Measurements from ENCODE around the gene PVALEF.

The PVALEF gene

DNA sequence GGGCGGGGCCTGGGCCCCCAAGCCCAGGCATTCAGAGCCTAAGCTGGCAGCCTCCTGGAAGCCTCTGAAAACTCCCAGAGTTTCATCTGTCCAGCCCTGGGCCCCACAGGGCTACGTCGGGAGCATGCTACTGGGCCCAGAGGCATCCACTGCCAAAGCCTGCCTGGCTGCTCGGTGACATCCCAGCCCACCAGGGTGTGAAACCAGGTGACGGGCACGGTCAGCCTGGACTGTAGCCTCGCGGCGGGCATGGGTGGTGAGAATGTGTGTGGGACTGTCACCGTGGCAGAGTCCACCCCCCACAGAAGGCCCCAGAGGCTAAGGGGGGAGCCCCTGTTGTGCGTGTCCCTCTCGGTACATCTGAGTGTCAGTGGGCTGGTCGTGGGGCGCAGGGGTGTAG is 26.3 kb downstream of the PVALEF start:
- TF ChIP-seq TAF1 (IDR thresholded peaks at IDR 0.05; ENCODE audit: low read depth) (no peak), TCF12 (IDR thresholded peaks at IDR 0.05; ENCODE audit: low read depth) (no peak), YY1 (IDR thresholded peaks at IDR 0.05; ENCODE audit: low read depth) (no peak), EP300 (IDR thresholded peaks at IDR 0.05; ENCODE audit: borderline replicate concordance) (no peak), NFIC (IDR thresholded peaks at IDR 0.05) (no peak), ZBTB7A (IDR thresholded peaks at IDR 0.05; ENCODE audit: low read depth) (no peak), EGR1 (IDR thresholded peaks at IDR 0.05) (no peak), RAD21 (IDR thresholded peaks at IDR 0.05; ENCODE audit: low read depth) (no peak), CREB1 (IDR thresholded peaks at IDR 0.05; ENCODE audit: low read depth) (no peak), CEBPB (IDR thresholded peaks at IDR 0.05) (no peak), FOXM1 (IDR thresholded peaks at IDR 0.05; ENCODE audit: borderline replicate concordance, low read depth) (no peak), TEAD4 (IDR thresholded peaks at IDR 0.05) (no peak)
- TF ChIP-seq, protein P1, sequence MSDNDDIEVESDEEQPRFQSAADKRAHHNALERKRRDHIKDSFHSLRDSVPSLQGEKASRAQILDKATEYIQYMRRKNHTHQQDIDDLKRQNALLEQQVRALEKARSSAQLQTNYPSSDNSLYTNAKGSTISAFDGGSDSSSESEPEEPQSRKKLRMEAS (IDR thresholded peaks at IDR 0.05), result no peak
- TF ChIP-seq, protein P2, sequence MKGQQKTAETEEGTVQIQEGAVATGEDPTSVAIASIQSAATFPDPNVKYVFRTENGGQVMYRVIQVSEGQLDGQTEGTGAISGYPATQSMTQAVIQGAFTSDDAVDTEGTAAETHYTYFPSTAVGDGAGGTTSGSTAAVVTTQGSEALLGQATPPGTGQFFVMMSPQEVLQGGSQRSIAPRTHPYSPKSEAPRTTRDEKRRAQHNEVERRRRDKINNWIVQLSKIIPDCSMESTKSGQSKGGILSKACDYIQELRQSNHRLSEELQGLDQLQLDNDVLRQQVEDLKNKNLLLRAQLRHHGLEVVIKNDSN (IDR thresholded peaks at IDR 0.05), result no peak
- TF ChIP-seq, protein P3, sequence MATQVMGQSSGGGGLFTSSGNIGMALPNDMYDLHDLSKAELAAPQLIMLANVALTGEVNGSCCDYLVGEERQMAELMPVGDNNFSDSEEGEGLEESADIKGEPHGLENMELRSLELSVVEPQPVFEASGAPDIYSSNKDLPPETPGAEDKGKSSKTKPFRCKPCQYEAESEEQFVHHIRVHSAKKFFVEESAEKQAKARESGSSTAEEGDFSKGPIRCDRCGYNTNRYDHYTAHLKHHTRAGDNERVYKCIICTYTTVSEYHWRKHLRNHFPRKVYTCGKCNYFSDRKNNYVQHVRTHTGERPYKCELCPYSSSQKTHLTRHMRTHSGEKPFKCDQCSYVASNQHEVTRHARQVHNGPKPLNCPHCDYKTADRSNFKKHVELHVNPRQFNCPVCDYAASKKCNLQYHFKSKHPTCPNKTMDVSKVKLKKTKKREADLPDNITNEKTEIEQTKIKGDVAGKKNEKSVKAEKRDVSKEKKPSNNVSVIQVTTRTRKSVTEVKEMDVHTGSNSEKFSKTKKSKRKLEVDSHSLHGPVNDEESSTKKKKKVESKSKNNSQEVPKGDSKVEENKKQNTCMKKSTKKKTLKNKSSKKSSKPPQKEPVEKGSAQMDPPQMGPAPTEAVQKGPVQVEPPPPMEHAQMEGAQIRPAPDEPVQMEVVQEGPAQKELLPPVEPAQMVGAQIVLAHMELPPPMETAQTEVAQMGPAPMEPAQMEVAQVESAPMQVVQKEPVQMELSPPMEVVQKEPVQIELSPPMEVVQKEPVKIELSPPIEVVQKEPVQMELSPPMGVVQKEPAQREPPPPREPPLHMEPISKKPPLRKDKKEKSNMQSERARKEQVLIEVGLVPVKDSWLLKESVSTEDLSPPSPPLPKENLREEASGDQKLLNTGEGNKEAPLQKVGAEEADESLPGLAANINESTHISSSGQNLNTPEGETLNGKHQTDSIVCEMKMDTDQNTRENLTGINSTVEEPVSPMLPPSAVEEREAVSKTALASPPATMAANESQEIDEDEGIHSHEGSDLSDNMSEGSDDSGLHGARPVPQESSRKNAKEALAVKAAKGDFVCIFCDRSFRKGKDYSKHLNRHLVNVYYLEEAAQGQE (IDR thresholded peaks at IDR 0.05; ENCODE audit: low read depth), result no peak

DNA sequence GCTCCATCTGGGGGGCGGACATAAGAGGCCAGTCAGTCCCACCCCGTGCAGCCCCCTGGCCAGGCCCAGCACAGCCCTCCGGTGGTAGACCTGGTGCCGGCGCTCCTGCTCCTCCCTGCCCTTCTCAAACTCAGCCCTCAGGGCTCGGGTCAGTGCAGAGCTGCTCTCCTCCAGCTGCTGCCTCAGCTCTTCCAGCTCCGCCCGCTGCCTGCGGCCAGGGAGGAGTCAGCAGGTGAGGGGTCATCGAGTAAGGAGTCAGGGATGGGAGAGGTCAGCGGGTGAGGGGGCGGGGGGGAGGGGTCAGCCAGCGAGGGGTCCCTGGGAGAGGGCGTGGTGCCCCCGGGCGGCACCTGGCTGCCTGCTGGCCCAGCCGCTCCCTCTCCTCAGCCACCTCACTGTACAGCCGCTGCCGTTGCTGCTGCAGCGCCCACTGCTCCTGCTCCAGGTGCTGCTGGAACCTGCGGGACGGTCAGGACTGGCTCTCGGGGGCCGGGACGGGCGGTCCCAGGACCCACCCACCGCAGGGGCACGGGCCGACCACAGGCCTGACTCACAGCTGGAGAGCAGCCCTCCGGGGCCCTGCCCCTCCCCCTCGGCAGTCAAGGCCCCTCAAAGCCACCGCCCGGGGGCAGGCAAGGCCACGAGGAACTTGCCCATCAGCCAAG is 27.2 kb downstream of the PVALEF start:
- TF ChIP-seq RAD21 (IDR thresholded peaks at IDR 0.05; ENCODE audit: low read depth), result no peak
- TF ChIP-seq FOXM1 (IDR thresholded peaks at IDR 0.05; ENCODE audit: borderline replicate concordance, low read depth), result no peak
- TF ChIP-seq TEAD4 (IDR thresholded peaks at IDR 0.05), result no peak
- no peak for TF ChIP-seq CEBPB (IDR thresholded peaks at IDR 0.05)
- TF ChIP-seq, protein P2 (IDR thresholded peaks at IDR 0.05), result no peak
- TF ChIP-seq, protein P1 (IDR thresholded peaks at IDR 0.05), result no peak
- no peak for TF ChIP-seq NFIC (IDR thresholded peaks at IDR 0.05)
- no peak for TF ChIP-seq EP300 (IDR thresholded peaks at IDR 0.05; ENCODE audit: borderline replicate concordance)
- TF ChIP-seq ZBTB7A (IDR thresholded peaks at IDR 0.05; ENCODE audit: low read depth), result no peak
- TF ChIP-seq TAF1 (IDR thresholded peaks at IDR 0.05; ENCODE audit: low read depth), result no peak
- TF ChIP-seq CREB1 (IDR thresholded peaks at IDR 0.05; ENCODE audit: low read depth), result no peak
- TF ChIP-seq EGR1 (IDR thresholded peaks at IDR 0.05), result no peak
- no peak for TF ChIP-seq TCF12 (IDR thresholded peaks at IDR 0.05; ENCODE audit: low read depth)

DNA sequence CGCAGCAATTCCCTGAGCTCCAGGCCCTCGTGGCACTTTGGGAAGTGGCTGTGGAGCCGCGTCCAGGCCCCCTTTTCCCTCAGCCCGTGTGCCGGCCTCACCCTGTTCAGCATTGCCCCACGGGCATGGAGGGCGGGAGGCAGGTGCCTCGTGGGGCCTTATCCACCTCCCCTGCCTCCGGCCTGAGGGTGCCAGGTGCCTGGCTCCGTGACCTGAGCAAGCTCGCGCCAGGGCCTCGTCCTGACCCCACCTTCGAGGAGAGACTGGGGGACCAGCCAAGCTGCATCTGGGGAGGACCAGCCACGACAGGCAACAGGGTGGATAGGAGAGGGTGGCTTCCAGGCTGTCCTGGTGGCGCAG is 27.7 kb downstream of the PVALEF start:
- TF ChIP-seq YY1 (IDR thresholded peaks at IDR 0.05; ENCODE audit: low read depth) (no peak), EP300 (IDR thresholded peaks at IDR 0.05; ENCODE audit: borderline replicate concordance) (no peak), TCF12 (IDR thresholded peaks at IDR 0.05; ENCODE audit: low read depth) (no peak), CEBPB (IDR thresholded peaks at IDR 0.05) (no peak), NFIC (IDR thresholded peaks at IDR 0.05) (no peak)
- TF ChIP-seq, protein P1 (IDR thresholded peaks at IDR 0.05), result no peak

DNA sequence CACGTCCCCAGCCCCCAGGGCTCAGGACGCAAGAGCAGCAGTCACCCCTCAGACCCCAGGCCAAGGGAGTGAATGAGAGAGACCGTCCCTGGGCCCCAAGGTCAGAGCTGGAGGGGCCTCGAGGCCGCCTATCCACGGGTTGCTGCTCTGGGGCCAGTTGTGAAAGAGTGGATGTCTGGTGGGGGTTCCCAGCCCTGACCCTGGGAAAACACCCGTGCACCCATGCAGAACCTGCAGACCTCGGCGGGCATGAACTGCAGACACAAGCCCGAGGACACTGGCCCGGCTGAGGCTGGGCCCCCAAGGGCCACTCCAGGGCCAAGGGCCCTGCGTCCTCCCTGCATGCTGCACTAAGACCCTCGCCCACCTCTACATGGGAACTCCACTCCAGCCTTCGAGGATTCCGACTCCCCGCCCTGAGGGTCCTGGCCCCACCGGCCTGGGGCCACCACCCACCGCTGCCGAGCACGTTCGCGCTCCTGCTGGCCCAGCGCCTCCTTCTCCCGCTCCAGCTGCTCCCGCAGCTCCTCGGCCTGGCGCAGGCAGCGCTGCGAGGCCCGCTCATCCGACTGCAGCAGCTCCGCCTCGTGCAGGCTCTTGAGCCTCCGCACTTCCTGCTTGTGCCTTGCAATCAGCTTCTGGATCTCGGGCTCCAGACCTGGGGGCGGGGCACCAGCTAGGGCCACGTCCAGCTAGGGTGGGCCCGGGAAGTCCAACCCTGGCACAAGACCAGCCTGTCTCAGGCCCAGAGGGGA is 28.3 kb downstream of the PVALEF start:
- TF ChIP-seq CREB1 (IDR thresholded peaks at IDR 0.05; ENCODE audit: low read depth) (no peak), RAD21 (IDR thresholded peaks at IDR 0.05; ENCODE audit: low read depth) (no peak), YY1 (IDR thresholded peaks at IDR 0.05; ENCODE audit: low read depth) (no peak), TCF12 (IDR thresholded peaks at IDR 0.05; ENCODE audit: low read depth) (no peak), NFIC (IDR thresholded peaks at IDR 0.05) (no peak), EP300 (IDR thresholded peaks at IDR 0.05; ENCODE audit: borderline replicate concordance) (no peak), ZBTB7A (IDR thresholded peaks at IDR 0.05; ENCODE audit: low read depth) (no peak), TAF1 (IDR thresholded peaks at IDR 0.05; ENCODE audit: low read depth) (no peak), FOXM1 (IDR thresholded peaks at IDR 0.05; ENCODE audit: borderline replicate concordance, low read depth) (no peak), TEAD4 (IDR thresholded peaks at IDR 0.05) (no peak), CEBPB (IDR thresholded peaks at IDR 0.05) (no peak), EGR1 (IDR thresholded peaks at IDR 0.05) (no peak)
- TF ChIP-seq, protein P3 (IDR thresholded peaks at IDR 0.05; ENCODE audit: low read depth), result no peak
- TF ChIP-seq, protein P1 (IDR thresholded peaks at IDR 0.05), result no peak
- TF ChIP-seq, protein P2 (IDR thresholded peaks at IDR 0.05), result no peak

All from Ishikawa (cell line).